GM11168 (cell line): ENCODE results near the gene GALNT2.

Source experiments
- in situ Hi-C: fragments of 300-500 bp; cut with MboI; formaldehyde crosslinking; loops from one replicate; pipeline ENCODE4 v1.12.0; 2022; ENCODE audit warnings: low sequenced_read_pairs; ENCODE audit not compliant: unreplicated experiment

Gene GALNT2

DNA sequence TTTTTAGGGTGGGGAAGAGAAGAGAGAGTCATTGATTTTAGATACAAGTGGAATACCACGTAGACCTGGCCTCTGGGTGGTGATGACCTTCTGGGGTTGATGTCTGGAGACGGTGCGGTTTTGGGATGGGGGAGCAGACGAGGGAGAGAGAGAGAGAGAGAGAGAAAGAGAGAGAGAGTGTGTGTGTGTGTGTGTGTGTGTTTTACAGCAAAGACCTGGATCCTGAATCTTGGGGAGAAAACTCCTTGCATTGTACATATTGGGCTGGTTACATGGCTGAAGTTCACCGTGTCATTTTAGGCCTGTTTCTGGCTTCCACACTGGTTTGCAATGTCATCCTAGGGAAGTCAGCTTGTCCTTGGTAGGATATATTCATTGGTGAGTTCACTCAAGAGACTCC, 89.0 kb downstream of the GALNT2 start:
- in situ Hi-C loops, result no loop called here

GRCh38 chr1:230156536-230156935, 89.5 kb downstream of the GALNT2 start:
- in situ Hi-C loops, result no loop called here

- in situ Hi-C loops, result no loop called here
Measured at GRCh38 chr1:230157420-230158390, 90.7 kb downstream of the GALNT2 start.

DNA sequence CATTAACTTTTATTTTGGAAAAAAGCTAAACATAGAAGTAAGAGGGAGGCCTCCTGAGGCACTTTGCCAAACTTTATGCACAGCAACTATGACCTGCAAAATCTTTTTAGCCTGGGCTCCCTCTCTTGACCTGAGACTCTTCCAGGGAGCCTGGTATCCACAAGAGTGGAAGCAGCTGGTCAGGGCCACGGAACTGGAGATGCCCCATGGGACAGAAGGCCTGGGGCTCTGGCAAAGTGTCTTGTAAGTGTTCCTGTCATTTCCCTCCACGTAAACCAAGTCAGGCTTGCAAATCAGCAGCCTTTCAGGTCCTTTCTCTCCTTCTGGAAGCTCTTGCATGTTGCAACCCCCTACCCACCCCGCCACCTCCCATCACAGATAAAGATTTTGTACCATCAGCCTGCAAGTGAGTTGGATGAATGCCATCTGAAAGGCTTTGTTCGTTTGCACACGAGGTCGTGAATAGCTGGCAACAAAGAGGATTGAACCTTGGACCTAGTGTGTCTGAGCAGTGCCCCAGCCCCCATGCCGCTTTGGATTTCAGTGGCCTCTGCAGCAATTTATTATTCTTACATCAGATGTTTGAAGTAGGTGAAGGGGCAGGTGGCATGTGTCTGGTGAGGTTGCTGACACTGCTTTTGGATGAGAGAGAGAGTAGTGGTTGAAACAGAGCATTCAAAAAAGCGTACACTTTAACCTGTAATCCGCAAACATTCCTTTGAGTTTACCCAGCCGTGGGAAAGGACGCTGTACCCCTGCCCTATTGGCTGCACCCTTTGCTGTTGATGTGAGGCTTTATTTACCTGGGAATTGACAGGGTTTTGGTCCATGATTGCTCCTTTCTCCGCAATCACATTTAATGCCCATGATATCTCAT, 91.6 kb downstream of the GALNT2 start:
- in situ Hi-C loops, result no loop called here

- in situ Hi-C loops, result no loop called here
Measured at GRCh38 chr1:230159580-230159979, 92.5 kb downstream of the GALNT2 start.

- in situ Hi-C loops, result no loop called here
Measured at GRCh38 chr1:230160957-230161771, 94.1 kb downstream of the GALNT2 start.

- in situ Hi-C loops, result no loop called here
Measured at GRCh38 chr1:230163205-230163604, 96.2 kb downstream of the GALNT2 start.

DNA sequence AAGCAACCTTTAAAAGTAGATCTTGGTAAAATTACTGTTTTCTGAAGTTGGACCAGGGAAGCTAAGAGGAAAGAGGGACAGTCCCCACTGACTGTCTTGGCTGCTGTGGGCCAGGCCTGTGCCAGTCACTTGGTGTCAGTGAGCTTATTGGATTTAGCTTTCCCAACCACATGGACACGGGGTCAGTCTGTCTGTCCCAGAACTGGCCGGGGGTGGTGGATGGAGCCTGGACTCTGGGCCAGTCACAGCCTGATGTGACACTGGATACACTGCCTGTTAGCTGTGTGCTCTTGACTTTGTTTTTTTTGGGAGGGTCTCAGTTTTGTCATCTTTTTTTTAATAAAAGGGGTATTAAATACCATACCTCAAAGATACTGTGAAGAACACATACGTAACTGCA, 96.7 kb downstream of the GALNT2 start:
- in situ Hi-C loops, result no loop called here

GRCh38 chr1:230165536-230165935, 98.5 kb downstream of the GALNT2 start:
- in situ Hi-C loops, result no loop called here

DNA sequence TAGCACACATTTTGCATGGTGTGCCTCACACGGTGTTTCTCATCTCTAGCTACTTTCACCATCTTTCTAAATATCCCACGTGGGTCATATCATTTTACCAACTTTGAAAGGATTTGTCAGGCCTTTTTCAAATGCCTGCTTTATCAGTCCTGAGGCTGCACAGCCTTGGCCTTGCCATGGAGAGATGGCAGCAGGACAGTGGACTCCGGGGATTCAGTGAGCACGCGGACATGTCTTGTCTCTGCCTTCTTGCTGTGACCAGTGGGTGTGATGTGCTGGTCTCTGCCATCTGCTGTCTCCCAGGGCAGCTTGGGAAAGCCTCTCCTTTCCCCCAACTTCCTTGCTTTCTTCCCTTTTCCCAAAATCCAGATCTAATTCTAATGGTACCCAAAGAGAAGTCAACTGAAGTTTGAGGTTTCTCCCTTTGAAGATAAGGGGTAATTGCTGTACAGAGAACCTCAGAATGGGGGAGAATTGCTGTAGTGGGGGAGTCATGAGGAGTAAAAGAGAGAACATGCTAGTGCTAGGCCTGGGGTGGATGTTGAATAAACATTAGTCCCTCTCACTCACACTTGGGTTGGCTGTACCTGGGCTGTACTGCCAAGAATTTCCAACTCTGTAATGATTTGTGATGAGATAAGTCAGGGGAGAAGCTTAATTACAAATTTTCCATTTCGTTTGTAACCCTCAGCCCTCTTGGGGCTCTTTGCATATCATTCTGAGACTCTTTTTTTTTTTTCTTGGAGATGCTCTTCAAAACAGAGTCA, 99.5 kb downstream of the GALNT2 start:
- in situ Hi-C loops, result no loop called here

GRCh38 chr1:230167419-230167852, 100.4 kb downstream of the GALNT2 start:
- in situ Hi-C loops, result no loop called here

- in situ Hi-C loops, result no loop called here
Measured at GRCh38 chr1:230169454-230170152, 102.6 kb downstream of the GALNT2 start.

GRCh38 chr1:230170153-230170547, 103.1 kb downstream of the GALNT2 start:
- in situ Hi-C loops, result no loop called here

GRCh38 chr1:230170622-230171021, 103.6 kb downstream of the GALNT2 start:
- in situ Hi-C loops, result no loop called here

DNA sequence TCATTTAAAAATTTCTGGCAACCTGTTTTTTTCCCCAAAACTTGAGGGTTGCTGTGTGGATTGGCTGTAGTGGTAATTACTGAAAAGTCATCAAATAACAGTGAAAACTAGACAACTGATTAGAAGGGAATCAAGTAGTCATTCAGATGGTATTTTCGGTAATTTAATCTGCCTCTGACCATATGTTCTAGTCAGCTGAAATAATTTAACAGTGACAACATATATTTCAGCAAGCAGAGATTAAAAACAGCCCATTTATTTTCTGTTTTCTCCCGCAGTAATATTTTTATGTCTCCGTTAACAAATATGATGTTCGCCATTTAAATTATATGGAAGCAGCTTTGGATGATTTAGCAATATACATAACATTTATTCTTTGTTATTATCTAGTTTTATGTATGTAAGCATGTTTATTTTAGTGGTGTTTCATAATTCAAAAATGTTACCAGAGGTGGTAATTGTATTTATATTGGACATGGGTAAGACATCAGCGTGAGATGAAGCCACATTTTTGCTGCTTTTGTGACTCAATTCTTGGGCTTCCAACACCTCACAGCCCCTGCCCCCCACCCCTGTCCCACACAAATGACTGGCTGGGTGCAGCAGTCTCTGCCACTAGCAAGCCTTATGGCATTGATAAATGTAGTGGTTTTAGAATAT, 104.4 kb downstream of the GALNT2 start:
- in situ Hi-C loops, result no loop called here

DNA sequence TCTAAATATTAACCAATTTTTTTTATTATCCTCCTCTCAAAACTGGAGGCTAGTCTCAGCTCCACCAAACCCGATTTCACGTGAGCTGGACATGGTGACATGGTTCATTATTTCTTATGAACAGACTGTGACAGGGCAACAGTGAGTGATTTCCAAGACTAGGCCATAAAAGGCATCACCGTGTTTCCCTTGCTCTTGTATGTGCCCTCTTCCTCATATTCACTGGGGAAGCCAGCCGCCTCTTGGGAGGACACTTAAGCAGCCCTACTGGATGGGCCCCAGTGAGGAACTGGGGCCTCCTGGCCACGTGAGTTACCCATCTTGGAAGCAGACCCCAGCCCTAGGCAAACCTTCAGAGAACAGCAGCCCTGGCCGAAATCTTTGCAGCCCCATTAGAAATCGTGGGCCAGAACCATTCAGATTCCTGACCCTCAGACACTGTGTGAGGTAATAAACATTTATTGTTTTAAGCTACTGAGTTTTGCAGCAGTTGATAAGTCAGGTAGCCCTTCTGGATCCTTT, 105.0 kb downstream of the GALNT2 start:
- in situ Hi-C loops, result no loop called here

DNA sequence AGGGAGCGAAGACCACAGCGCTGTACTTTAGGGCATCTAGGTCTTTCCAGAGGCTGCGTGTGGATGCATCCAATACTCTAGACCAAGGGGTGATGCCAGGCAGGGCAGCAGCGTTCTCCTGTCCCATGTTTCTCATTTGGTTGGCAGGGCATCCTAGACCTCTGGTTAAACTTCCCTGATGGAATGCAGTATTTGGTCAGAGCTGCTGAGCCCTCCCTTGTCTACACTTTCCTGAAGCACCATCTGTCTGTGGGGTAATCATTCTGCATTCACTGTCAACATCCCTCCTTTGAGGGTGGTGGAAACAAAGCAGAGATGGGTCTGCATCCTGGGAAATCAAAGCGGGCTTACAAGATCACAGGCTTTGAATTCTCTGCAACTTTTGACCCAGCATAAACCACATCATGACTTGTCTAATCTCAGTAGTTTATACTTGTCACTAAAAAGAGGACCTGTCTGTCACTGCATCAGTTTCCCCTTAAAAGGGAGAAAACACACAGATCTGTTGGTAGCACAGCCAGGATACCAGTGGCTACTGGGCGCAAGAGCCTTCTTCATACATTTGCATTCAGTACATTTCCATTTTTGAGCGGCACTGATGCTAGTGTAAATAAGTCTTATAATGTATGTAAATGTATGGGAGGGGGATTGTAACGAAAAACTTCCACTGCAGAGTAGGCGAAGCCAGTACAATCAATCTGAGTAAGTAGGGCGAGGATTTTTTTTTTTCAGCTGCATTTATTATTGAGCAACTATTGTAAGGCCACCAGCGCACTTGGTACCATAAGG, 106.3 kb downstream of the GALNT2 start:
- in situ Hi-C loops, result no loop called here
